Neural progenitor cell (in vitro differentiated cells): ENCODE data around the gene SPTSSB. TPM values are rescaled to one million over a fixed set of nuclear protein-coding genes. Genes with fewer than 3 reads are reported as not detected.

Source experiments
- DNase-seq: peaks from one replicate; pipeline ENCODE4 v3.0.0-alpha.2; 2016; ENCODE audit warnings: low spot score
- H2AFZ ChIP-seq: fragments of 200-600 bp; sonication (generic); replicated peaks from 2 replicates; pipeline ENCODE4 v1.6.1; 2016; ENCODE audit warnings: antibody characterized with exemption
- H3F3A ChIP-seq: fragments of 200-600 bp; sonication (generic); 2 replicates; pipeline ENCODE4 v1.6.1; 2016; ENCODE audit warnings: antibody characterized with exemption, low read depth
- H3K27ac ChIP-seq: fragments of 200-600 bp; sonication (generic); 2 replicates; pipeline ENCODE4 v1.5.1; 2016; ENCODE audit warnings: mild to moderate bottlenecking
- H3K27me3 ChIP-seq: fragments of 200-600 bp; sonication (generic); 2 replicates; pipeline ENCODE4 v1.6.1; 2016; ENCODE audit warnings: mild to moderate bottlenecking, moderate library complexity
- H3K36me3 ChIP-seq: fragments of 200-600 bp; sonication (generic); 2 replicates; pipeline ENCODE4 v1.5.1; 2016
- H3K4me1 ChIP-seq: fragments of 200-600 bp; sonication (generic); 2 replicates; pipeline ENCODE4 v1.6.1; 2016; ENCODE audit warnings: mixed run types
- H3K4me2 ChIP-seq: fragments of 200-600 bp; sonication (generic); 2 replicates; pipeline ENCODE4 v1.6.1; 2016
- H3K4me3 ChIP-seq: fragments of 200-600 bp; sonication (generic); 2 replicates; pipeline ENCODE4 v1.5.1; 2016
- H3K79me2 ChIP-seq: fragments of 200-600 bp; sonication (generic); 2 replicates; pipeline ENCODE4 v1.6.1; 2016; ENCODE audit warnings: low read depth
- H3K9ac ChIP-seq: fragments of 200-600 bp; sonication (generic); 2 replicates; pipeline ENCODE4 v1.6.1; 2016
- H3K9me3 ChIP-seq: fragments of 200-600 bp; sonication (generic); 2 replicates; pipeline ENCODE4 v1.5.1; 2016; ENCODE audit warnings: low read depth
- H4K20me1 ChIP-seq: fragments of 200-600 bp; sonication (generic); 2 replicates; pipeline ENCODE4 v1.6.1; 2016; ENCODE audit warnings: low read depth
- H3K27ac Mint-ChIP-seq: 3 replicates; pipeline ENCODE4 v1.8.0; 2021; ENCODE audit warnings: mixed read lengths
- H3K27me3 Mint-ChIP-seq: 2 replicates; pipeline ENCODE4 v1.8.0; 2022; ENCODE audit warnings: low read depth, mild to moderate bottlenecking, inconsistent platforms, moderate library complexity, mixed read lengths; ENCODE audit not compliant: insufficient read depth
- H3K36me3 Mint-ChIP-seq: 3 replicates; pipeline ENCODE4 v1.8.0; 2021; ENCODE audit warnings: mixed read lengths
- H3K4me1 Mint-ChIP-seq: 3 replicates; pipeline ENCODE4 v1.8.0; 2021; ENCODE audit warnings: mixed read lengths
- H3K4me3 Mint-ChIP-seq: 3 replicates; pipeline ENCODE4 v1.8.0; 2021; ENCODE audit warnings: mild to moderate bottlenecking, moderate library complexity, mixed read lengths
- H3K9me3 Mint-ChIP-seq: 3 replicates; pipeline ENCODE4 v1.8.0; 2020; ENCODE audit warnings: mixed read lengths
- CTCF ChIP-seq: fragments of 200-600 bp; sonication (generic); IDR thresholded peaks from 2 replicates; pipeline ENCODE4 v1.5.1; 2017; ENCODE audit warnings: antibody characterized with exemption, mild to moderate bottlenecking
- EZH2 ChIP-seq: fragments of 200-600 bp; sonication (generic); IDR thresholded peaks from 2 replicates; pipeline ENCODE4 v1.6.1; 2017; ENCODE audit warnings: antibody characterized with exemption, mild to moderate bottlenecking, moderate library complexity
- EZH2phosphoT487 ChIP-seq: fragments of 200-600 bp; sonication (generic); IDR thresholded peaks from 2 replicates; pipeline ENCODE4 v1.6.1; 2017; ENCODE audit warnings: antibody characterized with exemption
- total RNA-seq: library from RNA; depleted of rRNA; stranded (reverse); fragments of >200 nt; gene quantifications from 2 replicates; pipeline ENCODE4 v1.2.3, GENCODE V29; 2015; ENCODE audit warnings: low replicate concordance

SPTSSB gene
- total RNA-seq, 1 donor from 2014 or later: 1.2 TPM

GRCh38 chr3:161409069-161409468 lies 37.8 kb upstream of the SPTSSB start:
- Mint-ChIP-seq H3K4me3 (no peak overlapping the region), H3K36me3 (no peaks in the 10 kb centered on the region), H3K27ac (no peak overlapping the region), H3K9me3 (no peaks in the 10 kb centered on the region), H3K4me1 (peaks cover 8% of the 10 kb centered on the region), H3K27me3 (no peaks in the 10 kb centered on the region)
- no peak overlapping the region for H3K9ac ChIP-seq
- no peaks in the 10 kb centered on the region for H3F3A ChIP-seq
- DNase-seq: peak; percentile 74
- no peak overlapping the region for H3K27ac ChIP-seq
- no peak overlapping the region for H3K4me3 ChIP-seq
- H4K20me1 ChIP-seq: no peaks in the 10 kb centered on the region
- H3K27me3 ChIP-seq: no peaks in the 10 kb centered on the region
- H2AFZ ChIP-seq: no peak overlapping the region
- no peak overlapping the region for H3K4me2 ChIP-seq
- TF ChIP-seq EZH2phosphoT487 (no peak), EZH2 (no peak), CTCF (peak; percentile 56)
- H3K36me3 ChIP-seq: no peaks in the 10 kb centered on the region
- peaks cover 4% of the 10 kb centered on the region for H3K4me1 ChIP-seq
- H3K9me3 ChIP-seq: no peaks in the 10 kb centered on the region
- H3K79me2 ChIP-seq: no peaks in the 10 kb centered on the region

- Mint-ChIP-seq H3K4me3 (no peak overlapping the region), H3K4me1 (peaks cover 16% of the 10 kb centered on the region), H3K36me3 (no peaks in the 10 kb centered on the region), H3K9me3 (no peaks in the 10 kb centered on the region), H3K27ac (no peak overlapping the region), H3K27me3 (no peaks in the 10 kb centered on the region)
- H3K9me3 ChIP-seq: no peaks in the 10 kb centered on the region
- no peaks in the 10 kb centered on the region for H3K27me3 ChIP-seq
- no peaks in the 10 kb centered on the region for H3F3A ChIP-seq
- no peaks in the 10 kb centered on the region for H3K36me3 ChIP-seq
- H3K4me3 ChIP-seq: no peak overlapping the region
- no peak overlapping the region for H3K4me2 ChIP-seq
- H3K4me1 ChIP-seq: peaks cover 4% of the 10 kb centered on the region
- no peak overlapping the region for H3K27ac ChIP-seq
- H4K20me1 ChIP-seq: no peaks in the 10 kb centered on the region
- no peak overlapping the region for H3K9ac ChIP-seq
- TF ChIP-seq CTCF (no peak), EZH2 (no peak), EZH2phosphoT487 (no peak)
- no peak for DNase-seq
- no peak overlapping the region for H2AFZ ChIP-seq
- H3K79me2 ChIP-seq: no peaks in the 10 kb centered on the region
Observed at GRCh38 chr3:161406594-161407555, 35.6 kb upstream of the SPTSSB start.

GRCh38 chr3:161405836-161406235 lies 34.5 kb upstream of the SPTSSB start:
- Histone ChIP-seq H3K4me1 (peaks cover 4% of the 10 kb centered on the region), H3F3A (no peaks in the 10 kb centered on the region), H3K9ac (no peak overlapping the region), H4K20me1 (no peaks in the 10 kb centered on the region), H3K79me2 (no peaks in the 10 kb centered on the region), H3K4me2 (no peak overlapping the region), H3K36me3 (no peaks in the 10 kb centered on the region), H2AFZ (no peak overlapping the region), H3K9me3 (no peaks in the 10 kb centered on the region), H3K27me3 (no peaks in the 10 kb centered on the region), H3K4me3 (no peak overlapping the region), H3K27ac (no peak overlapping the region)
- H3K9me3 Mint-ChIP-seq: no peaks in the 10 kb centered on the region
- peaks cover 16% of the 10 kb centered on the region for H3K4me1 Mint-ChIP-seq
- no peak overlapping the region for H3K4me3 Mint-ChIP-seq
- no peak overlapping the region for H3K27ac Mint-ChIP-seq
- no peak for DNase-seq
- H3K36me3 Mint-ChIP-seq: no peaks in the 10 kb centered on the region
- no peak for TF ChIP-seq CTCF
- no peak for TF ChIP-seq EZH2phosphoT487
- no peak for TF ChIP-seq EZH2
- H3K27me3 Mint-ChIP-seq: no peaks in the 10 kb centered on the region
